IPS-18a (cell line): ENCODE results near the gene FASN.

Source experiments
- H3K27ac ChIP-seq: one replicate; pipeline ENCODE4 v1.5.1; 2013; ENCODE audit warnings: low read length
- H3K27me3 ChIP-seq: one replicate; pipeline ENCODE4 v1.6.1; 2013; ENCODE audit warnings: mild to moderate bottlenecking, low read length; ENCODE audit not compliant: control insufficient read depth, insufficient read depth
- H3K36me3 ChIP-seq: one replicate; pipeline ENCODE4 v1.6.1; 2013; ENCODE audit warnings: low read depth, low read length; ENCODE audit not compliant: control insufficient read depth
- H3K4me1 ChIP-seq: one replicate; pipeline ENCODE4 v1.6.1; 2013; ENCODE audit warnings: low read depth, low read length; ENCODE audit not compliant: control insufficient read depth
- H3K4me3 ChIP-seq: one replicate; pipeline ENCODE4 v1.5.1; 2013; ENCODE audit warnings: low read length
- H3K9ac ChIP-seq: one replicate; pipeline ENCODE4 v1.6.1; 2013; ENCODE audit warnings: mild to moderate bottlenecking, low read length, moderate library complexity
- H3K9me3 ChIP-seq: one replicate; pipeline ENCODE4 v1.6.1; 2013; ENCODE audit warnings: low read depth, low read length; ENCODE audit not compliant: control insufficient read depth

Gene FASN

GRCh38 chr17:82036634-82037091 is 61.4 kb downstream of the FASN start:
- H3K27ac ChIP-seq = no peak overlapping the region
- H3K36me3 ChIP-seq = no peaks in the 10 kb centered on the region
- H3K4me1 ChIP-seq = peaks cover 4% of the 10 kb centered on the region
- no peaks in the 10 kb centered on the region for H3K9me3 ChIP-seq
- H3K9ac ChIP-seq = peak overlapping the region; percentile 4
- peak overlapping the region; percentile 53 for H3K4me3 ChIP-seq
- no peaks in the 10 kb centered on the region for H3K27me3 ChIP-seq

DNA sequence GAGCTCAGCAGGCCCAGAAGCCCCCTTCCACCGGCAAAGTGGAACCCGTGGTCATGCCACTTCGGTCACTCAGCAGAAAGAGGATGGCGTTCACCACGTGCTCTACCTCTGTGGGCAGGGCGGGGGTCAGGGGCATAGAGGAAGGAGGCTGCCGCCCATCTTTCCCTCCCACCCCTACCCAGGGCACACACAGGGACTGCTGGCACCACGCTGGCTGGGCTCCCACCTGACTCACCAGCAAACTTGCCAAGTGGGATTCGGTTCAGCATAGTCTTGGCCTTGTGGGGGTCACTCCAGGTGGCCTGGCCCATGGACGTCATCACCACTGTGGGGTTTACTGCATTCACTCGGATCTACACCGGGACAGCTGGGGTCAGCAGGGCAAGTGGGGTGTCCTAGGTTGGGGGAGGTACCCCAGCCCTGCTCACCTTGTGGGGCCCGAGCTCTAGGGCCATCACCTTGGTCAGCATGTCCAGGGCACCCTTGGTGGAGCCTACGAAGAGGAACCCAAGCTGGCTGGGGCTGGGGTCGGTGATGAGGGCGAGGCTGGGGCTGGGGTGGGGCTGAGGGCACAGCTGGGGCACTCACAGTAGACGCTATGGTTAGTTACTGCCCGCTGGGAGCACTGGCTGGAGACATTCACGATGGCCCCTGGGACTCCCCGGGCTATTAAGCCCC is 61.9 kb downstream of the FASN start:
- H3K36me3 ChIP-seq = no peaks in the 10 kb centered on the region
- H3K27ac ChIP-seq = no peak overlapping the region
- no peaks in the 10 kb centered on the region for H3K27me3 ChIP-seq
- H3K9ac ChIP-seq = no peak overlapping the region
- H3K9me3 ChIP-seq = no peaks in the 10 kb centered on the region
- H3K4me1 ChIP-seq = peaks cover 4% of the 10 kb centered on the region
- H3K4me3 ChIP-seq = peak overlapping the region; percentile 53

GRCh38 chr17:82035488-82035887 is 62.5 kb downstream of the FASN start:
- no peak overlapping the region for H3K9ac ChIP-seq

GRCh38 chr17:82034371-82035011 is 63.5 kb downstream of the FASN start:
- no peak overlapping the region for H3K4me3 ChIP-seq

More at GRCh38 chr17:82035488-82035887, 62.5 kb downstream of the FASN start:
- no peaks in the 10 kb centered on the region for H3K36me3 ChIP-seq
- peaks cover 4% of the 10 kb centered on the region for H3K4me1 ChIP-seq
- H3K9me3 ChIP-seq = no peaks in the 10 kb centered on the region
- no peaks in the 10 kb centered on the region for H3K27me3 ChIP-seq
- no peak overlapping the region for H3K4me3 ChIP-seq
- no peak overlapping the region for H3K27ac ChIP-seq

DNA sequence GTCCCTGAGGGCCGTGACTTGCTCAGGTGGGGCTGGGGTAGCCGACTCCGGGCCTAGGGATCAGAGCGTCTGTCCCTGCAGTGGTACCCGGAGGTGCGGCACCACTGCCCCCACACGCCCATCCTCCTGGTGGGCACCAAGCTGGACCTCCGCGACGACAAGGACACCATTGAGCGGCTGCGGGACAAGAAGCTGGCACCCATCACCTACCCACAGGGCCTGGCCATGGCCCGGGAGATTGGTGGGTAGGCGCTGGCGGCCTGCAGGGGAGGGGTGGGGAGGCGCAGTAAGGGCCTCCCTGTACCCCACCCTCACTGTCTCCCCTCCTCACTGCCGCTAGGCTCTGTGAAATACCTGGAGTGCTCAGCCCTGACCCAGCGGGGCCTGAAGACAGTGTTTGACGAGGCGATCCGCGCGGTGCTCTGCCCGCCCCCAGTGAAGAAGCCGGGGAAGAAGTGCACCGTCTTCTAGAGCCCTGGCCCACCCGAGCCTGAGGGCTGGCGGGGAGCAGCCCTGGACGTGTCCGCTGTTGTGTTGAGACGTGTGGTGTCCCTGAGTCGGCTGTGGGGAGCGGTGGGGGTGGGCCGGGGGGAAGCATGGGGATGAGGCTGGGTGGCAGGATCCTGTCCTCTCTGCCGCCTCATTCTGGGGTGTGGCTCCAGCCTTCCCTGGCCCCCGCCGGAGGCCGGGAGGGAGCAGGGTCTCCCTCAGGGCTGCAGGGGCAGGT is 64.5 kb downstream of the FASN start:
- no peak overlapping the region for H3K4me3 ChIP-seq
- no peak overlapping the region for H3K27ac ChIP-seq
- H3K4me1 ChIP-seq = peaks cover 4% of the 10 kb centered on the region
- no peak overlapping the region for H3K9ac ChIP-seq
- H3K27me3 ChIP-seq = no peaks in the 10 kb centered on the region
- H3K36me3 ChIP-seq = no peaks in the 10 kb centered on the region
- no peaks in the 10 kb centered on the region for H3K9me3 ChIP-seq

More at GRCh38 chr17:82034371-82035011, 63.5 kb downstream of the FASN start:
- Histone ChIP-seq H3K4me1 (peaks cover 4% of the 10 kb centered on the region), H3K9ac (no peak overlapping the region), H3K27ac (no peak overlapping the region), H3K9me3 (no peaks in the 10 kb centered on the region), H3K36me3 (no peaks in the 10 kb centered on the region), H3K27me3 (no peaks in the 10 kb centered on the region)

DNA sequence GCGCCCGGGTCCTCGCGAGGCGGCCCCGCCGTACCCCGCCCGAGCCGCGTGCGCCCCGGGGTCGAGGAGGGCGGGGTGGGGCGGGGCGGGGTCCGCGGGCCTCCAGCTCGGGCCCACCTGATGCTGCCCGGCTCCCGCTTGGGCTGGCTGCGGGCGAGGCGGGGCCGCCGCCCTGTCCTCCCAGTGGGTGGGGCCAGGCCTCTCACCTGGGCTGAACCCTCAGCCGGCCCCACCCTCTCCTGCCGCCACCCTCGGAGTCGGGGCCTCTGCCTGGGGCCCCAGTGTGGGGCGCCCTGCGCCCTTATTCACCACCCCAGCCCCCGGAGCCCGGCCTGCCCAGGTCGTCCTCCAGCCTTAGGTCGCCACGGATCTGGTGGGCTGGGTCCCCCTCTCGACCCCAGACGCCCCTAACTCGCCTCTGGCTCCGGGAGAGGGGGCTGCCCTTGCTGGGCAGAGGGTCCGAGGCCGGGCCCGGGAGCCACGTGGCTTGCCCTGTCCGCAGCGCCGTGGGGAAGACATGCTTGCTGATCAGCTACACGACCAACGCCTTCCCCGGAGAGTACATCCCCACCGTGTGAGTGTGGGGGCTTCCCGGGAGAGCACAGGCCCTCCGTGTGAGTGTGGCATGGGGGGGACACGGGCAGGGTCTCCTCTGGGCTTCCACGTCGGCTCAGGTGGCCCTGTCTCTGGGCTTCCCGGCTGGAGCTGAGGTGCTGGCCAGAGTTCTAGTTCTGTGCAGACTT is 66.0 kb downstream of the FASN start:
- Histone ChIP-seq H3K36me3 (no peaks in the 10 kb centered on the region), H3K27me3 (no peaks in the 10 kb centered on the region), H3K4me1 (no peaks in the 10 kb centered on the region), H3K9ac (peak overlapping the region; percentile 48), H3K4me3 (peak overlapping the region; percentile 61), H3K9me3 (no peaks in the 10 kb centered on the region), H3K27ac (no peak overlapping the region)

- Histone ChIP-seq H3K9me3 (no peaks in the 10 kb centered on the region), H3K4me1 (no peaks in the 10 kb centered on the region), H3K27ac (no peak within 1 kb of the TSS), H3K27me3 (no peaks in the 10 kb centered on the region), H3K9ac (peak within 1 kb of the TSS; percentile 48), H3K36me3 (no peaks in the 10 kb centered on the region), H3K4me3 (peak within 1 kb of the TSS; percentile 61)
Measured at GRCh38 chr17:82031303-82031884, 66.6 kb downstream of the FASN start, which contains the start of gene RAC3. Gene RAC3, plus strand, starts transcription at chr17:82031678. Its CDS starts 84 bp downstream, at chr17:82031762.

DNA sequence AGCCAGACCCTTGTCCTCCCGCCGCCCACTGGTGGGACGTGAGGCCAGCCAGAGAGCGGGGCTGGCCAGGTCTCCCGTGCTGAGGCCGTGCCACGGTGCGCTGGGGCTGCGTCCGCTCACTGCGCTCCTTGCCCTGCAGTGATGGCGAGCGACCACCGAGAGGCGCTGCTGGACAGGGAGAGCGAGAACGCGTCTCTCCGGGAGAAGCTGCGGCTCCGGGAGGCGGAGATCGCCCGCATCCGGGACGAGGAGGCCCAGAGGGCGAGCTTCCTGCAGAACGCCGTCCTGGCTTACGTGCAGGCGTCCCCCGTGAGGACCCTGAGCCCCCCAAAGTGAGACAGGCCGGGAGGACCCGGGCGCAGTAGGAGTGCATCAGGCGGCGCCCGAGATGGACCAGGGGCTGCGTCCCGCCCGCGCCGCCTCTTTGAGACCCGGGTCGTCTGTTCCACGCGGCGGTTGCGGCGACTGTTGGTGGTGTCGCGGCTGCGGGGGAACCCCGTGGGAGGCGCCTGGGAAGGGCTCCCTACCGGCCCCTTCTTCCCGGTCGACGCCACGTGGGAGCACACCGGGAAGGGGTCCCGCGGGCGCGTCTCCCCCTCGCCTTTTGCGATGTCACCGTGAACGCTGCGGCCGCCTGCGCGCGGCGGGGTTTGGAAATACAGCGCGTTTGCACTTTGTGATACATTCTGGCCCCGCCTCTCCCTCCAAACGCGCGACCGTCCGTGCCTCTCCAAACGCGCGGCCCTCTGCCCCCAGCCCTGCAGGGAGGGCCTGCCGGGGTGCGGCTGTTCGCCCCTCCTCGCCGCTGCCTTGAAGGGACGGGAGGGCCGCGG is 67.3 kb downstream of the FASN start:
- H3K4me3 ChIP-seq = peak overlapping the region; percentile 56
- H3K36me3 ChIP-seq = no peaks in the 10 kb centered on the region
- H3K9ac ChIP-seq = no peak overlapping the region
- no peak overlapping the region for H3K27ac ChIP-seq
- no peaks in the 10 kb centered on the region for H3K27me3 ChIP-seq
- no peaks in the 10 kb centered on the region for H3K9me3 ChIP-seq
- no peaks in the 10 kb centered on the region for H3K4me1 ChIP-seq

- no peaks in the 10 kb centered on the region for H3K9me3 ChIP-seq
- H3K4me3 ChIP-seq = no peak overlapping the region
- no peaks in the 10 kb centered on the region for H3K27me3 ChIP-seq
- H3K36me3 ChIP-seq = no peaks in the 10 kb centered on the region
- H3K27ac ChIP-seq = no peak overlapping the region
- H3K9ac ChIP-seq = no peak overlapping the region
- no peaks in the 10 kb centered on the region for H3K4me1 ChIP-seq
Measured at GRCh38 chr17:82029990-82030469, 68.0 kb downstream of the FASN start.

- Histone ChIP-seq H3K9ac (no peak overlapping the region), H3K27me3 (no peaks in the 10 kb centered on the region), H3K36me3 (no peaks in the 10 kb centered on the region), H3K27ac (no peak overlapping the region), H3K4me3 (no peak overlapping the region), H3K9me3 (no peaks in the 10 kb centered on the region), H3K4me1 (no peaks in the 10 kb centered on the region)
Measured at GRCh38 chr17:82029391-82029790, 68.6 kb downstream of the FASN start.
